SK-N-SH (cell line): ENCODE results near the gene TNNT2. TPM values are rescaled to one million over a fixed set of nuclear protein-coding genes. Genes with fewer than 3 reads are reported as not detected.

ENCODE experiments used
- CTCF ChIA-PET: fragments of 300-600, 350-600 bp; formaldehyde crosslinking; extraction: SDS; loops from one replicate; lab custom pipeline; 2021; lab: Yijun Ruan, JAX
- POLR2A ChIA-PET: fragments of 350-600 bp; sonication (Branson Sonifier 250); formaldehyde crosslinking; extraction: SDS; loops from one replicate; lab custom pipeline; 2020; ENCODE audit warnings: antibody characterized with exemption, inconsistent platforms; lab: Yijun Ruan, JAX
- DNase-seq: peaks from one replicate; pipeline ENCODE4 v3.0.0; 2012
- H2AFZ ChIP-seq: fragments of 200-600 bp; sonication (generic); 2 replicates; pipeline ENCODE4 v1.8.1; 2016; ENCODE audit warnings: antibody characterized with exemption, mild to moderate bottlenecking, low read depth
- H3F3A ChIP-seq: fragments of 200-600 bp; sonication (generic); replicated peaks from 2 replicates; pipeline ENCODE3; 2016; ENCODE audit warnings: antibody characterized with exemption, mild to moderate bottlenecking; ENCODE audit not compliant: insufficient read depth
- H3K27ac ChIP-seq, 2 experiments: fragments of 200-500 bp in 1 of 2; fragments of 200-600 bp in 1 of 2; sonication (Bioruptor generic) in 1 of 2; sonication (generic), shearing (Covaris generic) in 1 of 2; 2 replicates each; pipeline versions ENCODE4 v1.5.1 to v1.6.1; 2014 to 2016; ENCODE audit warnings: low read depth in 2 of 2, inconsistent platforms in 1 of 2, low read length in 1 of 2, mild to moderate bottlenecking in 1 of 2, mixed read lengths in 1 of 2
- H3K27me3 ChIP-seq: fragments of 200-600 bp; sonication (generic), shearing (Covaris generic); 2 replicates; pipeline ENCODE4 v1.6.1; 2016; ENCODE audit warnings: mixed run types; ENCODE audit not compliant: insufficient read depth
- H3K36me3 ChIP-seq, 2 experiments: fragments of 200-500 bp in 1 of 2; fragments of 200-600 bp in 1 of 2; sonication (Bioruptor generic) in 1 of 2; sonication (generic) in 1 of 2; replicated peaks in 1 of 2; 2 replicates each; pipeline versions ENCODE3 to v1.5.1; 2014 to 2016; ENCODE audit warnings: low read length in 1 of 2, mild to moderate bottlenecking in 1 of 2; ENCODE audit not compliant: insufficient read depth in 2 of 2, control insufficient read depth in 1 of 2
- H3K4me1 ChIP-seq, 2 experiments: fragments of 200-500 bp in 1 of 2; fragments of 200-600 bp in 1 of 2; sonication (Bioruptor generic) in 1 of 2; sonication (generic), shearing (Covaris generic) in 1 of 2; 2 replicates each; pipeline versions ENCODE4 v1.5.1 to v1.6.1; 2014 to 2016; ENCODE audit warnings: low read depth in 1 of 2, low read length in 1 of 2, mixed run types in 1 of 2; ENCODE audit not compliant: insufficient read depth in 2 of 2, control insufficient read depth in 1 of 2
- H3K4me2 ChIP-seq: fragments of 200-600 bp; sonication (generic), shearing (Covaris generic); 2 replicates; pipeline ENCODE4 v1.6.1; 2017; ENCODE audit warnings: mixed run types
- H3K4me3 ChIP-seq, 2 experiments: fragments of 200-500 bp in 1 of 2; fragments of 200-600 bp in 1 of 2; sonication (Bioruptor generic) in 1 of 2; sonication (generic), shearing (Covaris generic) in 1 of 2; 2 replicates each; pipeline versions ENCODE4 v1.5.1 to v1.8.1; 2014 to 2016; ENCODE audit warnings: low read depth in 2 of 2, inconsistent platforms in 1 of 2, low read length in 1 of 2, mild to moderate bottlenecking in 1 of 2, mixed read lengths in 1 of 2, moderate library complexity in 1 of 2
- H3K79me2 ChIP-seq: fragments of 200-600 bp; sonication (generic); 2 replicates; pipeline ENCODE4 v1.8.1; 2017; ENCODE audit warnings: mild to moderate bottlenecking; ENCODE audit not compliant: insufficient read depth
- H3K9ac ChIP-seq: fragments of 200-600 bp; sonication (generic); 2 replicates; pipeline ENCODE4 v1.6.1; 2017; ENCODE audit warnings: mixed run types
- H3K9me2 ChIP-seq: fragments of 200-600 bp; sonication (generic); 2 replicates; pipeline ENCODE4 v1.6.1; 2017; ENCODE audit warnings: mixed run types
- H3K9me3 ChIP-seq: fragments of 200-600 bp; sonication (generic); 2 replicates; pipeline ENCODE4 v1.6.1; 2017; ENCODE audit warnings: mixed run types, mild to moderate bottlenecking, moderate library complexity
- H4K20me1 ChIP-seq: fragments of 200-600 bp; sonication (generic); 2 replicates; pipeline ENCODE4 v1.6.1; 2017; ENCODE audit warnings: mild to moderate bottlenecking, mixed run types; ENCODE audit not compliant: insufficient read depth
- EP300 ChIP-seq, 2 experiments: IDR thresholded peaks; 2 replicates each; pipeline versions ENCODE4 v1.4.0 to v1.6.1; 2012; ENCODE audit warnings: borderline replicate concordance in 1 of 2, low read depth in 1 of 2, low read length in 1 of 2
- FOSL2 ChIP-seq: IDR thresholded peaks from 2 replicates; pipeline ENCODE4 v1.4.0; 2012; ENCODE audit warnings: low read depth, mild to moderate bottlenecking, moderate library complexity, borderline replicate concordance
- GABPA ChIP-seq: IDR thresholded peaks from 2 replicates; pipeline ENCODE4 v1.4.0; 2012; ENCODE audit warnings: low read depth, mild to moderate bottlenecking
- GATA2 ChIP-seq: sonication (generic); formaldehyde crosslinking; IDR thresholded peaks from 2 replicates; pipeline ENCODE4 v1.5.0; 2020; ENCODE audit warnings: mild to moderate bottlenecking, missing genetic modification reagents
- MEF2A ChIP-seq: IDR thresholded peaks from 2 replicates; pipeline ENCODE4 v1.4.0; 2012; ENCODE audit warnings: low read depth, borderline replicate concordance
- NFIC ChIP-seq: IDR thresholded peaks from 2 replicates; pipeline ENCODE4 v1.4.0; 2012; ENCODE audit warnings: borderline replicate concordance
- PBX3 ChIP-seq: IDR thresholded peaks from 2 replicates; pipeline ENCODE4; 2012
- RCOR1 ChIP-seq: fragments of 150-350 bp; IDR thresholded peaks from 2 replicates; pipeline ENCODE4 v1.6.1; 2017; ENCODE audit warnings: antibody characterized with exemption, low read length
- REST ChIP-seq: IDR thresholded peaks from 2 replicates; pipeline ENCODE4 v1.6.1; 2012; ENCODE audit warnings: mild to moderate bottlenecking, low read depth, low read length, moderate library complexity
- RFX5 ChIP-seq: IDR thresholded peaks from 2 replicates; pipeline ENCODE4 v1.6.1; 2012; ENCODE audit warnings: mild to moderate bottlenecking, improper control_type of control experiment, low read length
- RXRA ChIP-seq: IDR thresholded peaks from 2 replicates; pipeline ENCODE4 v1.4.0; 2012; ENCODE audit warnings: low read depth, mild to moderate bottlenecking, borderline replicate concordance
- SMC3 ChIP-seq: IDR thresholded peaks from 2 replicates; pipeline ENCODE4 v1.6.1; 2012; ENCODE audit warnings: low read depth, low read length, improper control_type of control experiment
- TEAD4 ChIP-seq: IDR thresholded peaks from 2 replicates; pipeline ENCODE4 v1.4.0; 2012; ENCODE audit warnings: mild to moderate bottlenecking, borderline replicate concordance; ENCODE audit not compliant: insufficient read depth
- YY1 ChIP-seq: IDR thresholded peaks from 2 replicates; pipeline ENCODE4 v1.4.0; 2012; ENCODE audit warnings: low read depth, mild to moderate bottlenecking
- WGBS: methylation state at CpG from one replicate; pipeline ENCODE4 v1.1.6; 2017; ENCODE audit warnings: low lambda C conversion rate; 5-methylcytosine and 5-hydroxymethylcytosine counted together
- polyA plus RNA-seq, 3 experiments: library from polyadenylated mRNA; depleted of rRNA; stranded (reverse); fragments of >200 nt; gene quantifications; 2 replicates each; pipeline ENCODE4 v1.2.3, GENCODE V29; 2012
- TF ChIP-seq, protein P1 (sequence below): IDR thresholded peaks from 2 replicates; pipeline ENCODE4 v1.4.0; 2012; ENCODE audit warnings: low read depth, borderline replicate concordance

The TNNT2 gene
- polyA plus RNA-seq, 1 of the 3 experiments (the other 2 are of a cell fraction) = 0.33 TPM

GRCh38 chr1:201419256-201419655 lies 41.8 kb upstream of the TNNT2 start:
- H3K4me1 ChIP-seq = peaks cover 0 to 7% of the 10 kb centered on the region in 2 experiments; a peak in 1 of 4 replicates
- CTCF ChIA-PET = interaction anchor here (0.7 to 2.0 kb wide), 4 partner anchors 10 to 94 kb away, joined by 3 to 12 read pairs (median 7); no protein-coding TSS in a partner anchor
- no peaks in the 10 kb centered on the region for H3K36me3 ChIP-seq
- no peak overlapping the region for H3K4me3 ChIP-seq
- TF ChIP-seq SMC3 = no peak
- TF ChIP-seq YY1 = no peak
- no peak for TF ChIP-seq PBX3
- no peak for TF ChIP-seq FOSL2
- TF ChIP-seq REST = no peak
- no peak for TF ChIP-seq TEAD4
- no peak for TF ChIP-seq GATA2 (CRISPR knock-in tag)
- TF ChIP-seq, protein P1, sequence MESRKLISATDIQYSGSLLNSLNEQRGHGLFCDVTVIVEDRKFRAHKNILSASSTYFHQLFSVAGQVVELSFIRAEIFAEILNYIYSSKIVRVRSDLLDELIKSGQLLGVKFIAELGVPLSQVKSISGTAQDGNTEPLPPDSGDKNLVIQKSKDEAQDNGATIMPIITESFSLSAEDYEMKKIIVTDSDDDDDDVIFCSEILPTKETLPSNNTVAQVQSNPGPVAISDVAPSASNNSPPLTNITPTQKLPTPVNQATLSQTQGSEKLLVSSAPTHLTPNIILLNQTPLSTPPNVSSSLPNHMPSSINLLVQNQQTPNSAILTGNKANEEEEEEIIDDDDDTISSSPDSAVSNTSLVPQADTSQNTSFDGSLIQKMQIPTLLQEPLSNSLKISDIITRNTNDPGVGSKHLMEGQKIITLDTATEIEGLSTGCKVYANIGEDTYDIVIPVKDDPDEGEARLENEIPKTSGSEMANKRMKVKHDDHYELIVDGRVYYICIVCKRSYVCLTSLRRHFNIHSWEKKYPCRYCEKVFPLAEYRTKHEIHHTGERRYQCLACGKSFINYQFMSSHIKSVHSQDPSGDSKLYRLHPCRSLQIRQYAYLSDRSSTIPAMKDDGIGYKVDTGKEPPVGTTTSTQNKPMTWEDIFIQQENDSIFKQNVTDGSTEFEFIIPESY = no peak
- no peak for TF ChIP-seq RCOR1
- TF ChIP-seq NFIC = no peak
- no peak for TF ChIP-seq EP300 (IDR thresholded peaks at IDR 0.05; ENCODE audit: borderline replicate concordance in 1 of 2, low read depth in 1 of 2, low read length in 1 of 2)
- no peak for TF ChIP-seq RXRA
- no peak for TF ChIP-seq MEF2A
- no peak for TF ChIP-seq GABPA
- no peak for TF ChIP-seq RFX5
- no peaks in the 10 kb centered on the region for H4K20me1 ChIP-seq
- no peak overlapping the region for H3K9ac ChIP-seq
- no peak overlapping the region for H3K4me2 ChIP-seq
- H3K27ac ChIP-seq = no peak overlapping the region
- no peaks in the 10 kb centered on the region for H3F3A ChIP-seq
- H3K79me2 ChIP-seq = no peaks in the 10 kb centered on the region
- POLR2A ChIA-PET = no interaction called here
- no peaks in the 10 kb centered on the region for H3K9me3 ChIP-seq
- 54% methylated on average over 4 of the region's 4 CpGs for WGBS
- no peaks in the 10 kb centered on the region for H3K9me2 ChIP-seq
- no peak for DNase-seq
- H3K27me3 ChIP-seq = peaks cover 6% of the 10 kb centered on the region; the same call in 1 of the 2 replicates
- no peak overlapping the region for H2AFZ ChIP-seq
